ENCODE measurements around the gene RAB11FIP4. TPM values are rescaled to one million over a fixed set of nuclear protein-coding genes. Genes with fewer than 3 reads are reported as not detected.

RAB11FIP4 gene
- total and polyA plus RNA-seq, 8 donors, result 4.7 to 121 (median 11.7) TPM

DNA sequence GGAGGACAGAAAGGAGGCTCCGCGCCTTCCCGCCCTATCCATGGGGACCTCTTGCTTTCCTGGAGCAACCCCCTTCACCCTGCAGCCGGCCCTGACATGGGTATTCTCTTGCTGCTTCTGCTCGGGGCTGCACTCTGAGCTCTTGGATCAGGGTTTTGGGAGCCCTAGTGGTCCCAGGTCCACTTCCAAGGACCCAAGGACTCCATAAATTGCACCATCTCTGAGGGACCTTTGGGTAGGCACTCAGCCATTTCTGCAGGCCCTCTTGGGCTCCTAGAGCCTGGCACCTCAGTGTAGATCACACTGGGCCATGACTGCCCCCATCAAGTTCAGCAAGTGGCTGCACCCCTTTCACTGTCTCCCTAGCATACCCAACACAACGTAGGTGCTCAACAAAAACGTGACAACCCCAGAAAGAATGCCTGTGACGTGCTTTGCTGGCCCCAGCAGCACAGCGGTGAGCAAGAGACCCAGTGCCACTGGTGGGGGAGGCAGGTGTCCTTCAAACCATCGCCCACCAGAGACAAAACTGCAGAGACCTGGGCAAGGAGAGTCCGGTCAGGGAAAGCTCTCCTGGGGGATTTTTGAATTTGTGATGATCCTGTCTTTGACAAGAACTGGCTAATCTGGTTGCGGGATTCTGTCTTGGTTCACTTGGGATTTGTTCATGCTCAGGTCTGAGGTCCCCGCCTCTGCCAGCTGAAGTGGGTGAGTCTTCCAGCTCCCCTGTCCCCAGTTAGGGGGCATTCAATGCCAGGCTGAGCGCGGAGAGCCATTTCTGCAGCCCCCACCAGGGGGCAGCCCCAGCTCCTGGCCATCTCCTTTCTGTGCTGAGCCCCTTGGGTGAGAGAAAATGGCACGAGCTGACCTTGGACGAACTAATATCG lies 2.5 kb upstream of the RAB11FIP4 start:
- Histone ChIP-seq H3K36me3 (no peaks in the 10 kb centered on the region), H3K27ac (no peak overlapping the region), H3K9me3 (no peaks in the 10 kb centered on the region), H3K4me1 (peaks cover 11 to 23% (median 19%) of the 10 kb centered on the region in 4 donors), H3K27me3 (peaks cover 11 to 58% (median 40%) of the 10 kb centered on the region in 3 donors), H3K4me3 (no peak overlapping the region)
- whole genome bisulfite sequencing, 5 donors, result 52 to 57% (median 56%) methylated on average over 11 to 18 of the region's 18 CpGs
- peak; percentile 26 to 56 for DNase-seq
- intact Hi-C loops (cut with DNase I; ENCODE audit: low total_unique reads), result no loop called here
- TF ChIP-seq POLR2A (IDR thresholded peaks at IDR 0.05) (no peak), POLR2AphosphoS5 (IDR thresholded peaks at IDR 0.05) (no peak), EP300 (IDR thresholded peaks at IDR 0.05) (no peak)
- TF ChIP-seq, protein P1, sequence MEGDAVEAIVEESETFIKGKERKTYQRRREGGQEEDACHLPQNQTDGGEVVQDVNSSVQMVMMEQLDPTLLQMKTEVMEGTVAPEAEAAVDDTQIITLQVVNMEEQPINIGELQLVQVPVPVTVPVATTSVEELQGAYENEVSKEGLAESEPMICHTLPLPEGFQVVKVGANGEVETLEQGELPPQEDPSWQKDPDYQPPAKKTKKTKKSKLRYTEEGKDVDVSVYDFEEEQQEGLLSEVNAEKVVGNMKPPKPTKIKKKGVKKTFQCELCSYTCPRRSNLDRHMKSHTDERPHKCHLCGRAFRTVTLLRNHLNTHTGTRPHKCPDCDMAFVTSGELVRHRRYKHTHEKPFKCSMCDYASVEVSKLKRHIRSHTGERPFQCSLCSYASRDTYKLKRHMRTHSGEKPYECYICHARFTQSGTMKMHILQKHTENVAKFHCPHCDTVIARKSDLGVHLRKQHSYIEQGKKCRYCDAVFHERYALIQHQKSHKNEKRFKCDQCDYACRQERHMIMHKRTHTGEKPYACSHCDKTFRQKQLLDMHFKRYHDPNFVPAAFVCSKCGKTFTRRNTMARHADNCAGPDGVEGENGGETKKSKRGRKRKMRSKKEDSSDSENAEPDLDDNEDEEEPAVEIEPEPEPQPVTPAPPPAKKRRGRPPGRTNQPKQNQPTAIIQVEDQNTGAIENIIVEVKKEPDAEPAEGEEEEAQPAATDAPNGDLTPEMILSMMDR (IDR thresholded peaks at IDR 0.05), result peak in 5 of 7 experiments; percentile 3 to 47 (median 35)

GRCh38 chr17:31389657-31390381 lies 1.7 kb upstream of the RAB11FIP4 start:
- TF ChIP-seq, protein P1 (IDR thresholded peaks at IDR 0.05), result peak in 1 of 7 experiments; percentile 1
- TF ChIP-seq EP300 (IDR thresholded peaks at IDR 0.05) (no peak), POLR2AphosphoS5 (IDR thresholded peaks at IDR 0.05) (no peak), POLR2A (IDR thresholded peaks at IDR 0.05) (no peak)
- Histone ChIP-seq H3K27me3 (peaks cover 11 to 66% (median 40%) of the 10 kb centered on the region in 3 donors), H3K4me3 (no peak overlapping the region), H3K9me3 (no peaks in the 10 kb centered on the region), H3K27ac (no peak overlapping the region), H3K36me3 (no peaks in the 10 kb centered on the region), H3K4me1 (peaks cover 11 to 23% (median 19%) of the 10 kb centered on the region in 4 donors)
- WGBS, 5 donors, result 63 to 70% (median 65%) methylated on average over 22 of the region's 22 CpGs
- intact Hi-C loops (cut with DNase I; ENCODE audit: low total_unique reads), result no loop called here
- peak in 1 of 2 donors; percentile 21 for DNase-seq

DNA sequence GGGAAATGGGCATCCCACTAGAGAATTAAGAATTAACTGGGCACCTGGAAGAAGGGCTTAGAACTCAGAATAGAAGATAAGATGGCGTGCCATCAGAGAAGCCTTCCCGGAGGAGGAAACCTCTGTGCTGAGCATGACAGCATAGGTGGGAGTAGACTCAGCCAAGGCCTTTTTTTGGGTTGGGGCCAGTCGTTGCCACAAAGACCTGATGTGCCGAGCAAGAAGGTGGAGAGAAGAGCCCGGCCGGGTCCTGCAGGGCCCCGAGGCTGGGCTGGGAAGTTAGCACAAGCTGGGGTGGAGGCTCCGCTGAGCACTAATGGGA lies 1.1 kb upstream of the RAB11FIP4 start:
- peaks cover 11 to 23% (median 19%) of the 10 kb centered on the region in 4 donors for H3K4me1 ChIP-seq
- H3K27me3 ChIP-seq, result peaks cover 11 to 72% (median 40%) of the 10 kb centered on the region in 3 donors
- H3K9me3 ChIP-seq, result no peaks in the 10 kb centered on the region
- TF ChIP-seq POLR2AphosphoS5 (IDR thresholded peaks at IDR 0.05) (no peak), POLR2A (IDR thresholded peaks at IDR 0.05) (no peak), EP300 (IDR thresholded peaks at IDR 0.05) (no peak)
- TF ChIP-seq, protein P1 (IDR thresholded peaks at IDR 0.05), result no peak
- DNase-seq, result peak in 1 of 2 donors; percentile 25
- no peak overlapping the region for H3K27ac ChIP-seq
- WGBS, 5 donors, result 65 to 80% (median 71%) methylated on average over 8 of the region's 8 CpGs
- intact Hi-C loops (cut with DNase I; ENCODE audit: low total_unique reads), result no loop called here
- no peak overlapping the region for H3K4me3 ChIP-seq
- H3K36me3 ChIP-seq, result no peaks in the 10 kb centered on the region

GRCh38 chr17:31390748-31391495 lies 553 bp upstream of the RAB11FIP4 start:
- peak; percentile 23 to 25 for DNase-seq
- H3K27me3 ChIP-seq, result peaks cover 11 to 77% (median 40%) of the 10 kb centered on the region in 3 donors
- no peaks in the 10 kb centered on the region for H3K9me3 ChIP-seq

More at GRCh38 chr17:31390748-31391495, 553 bp upstream of the RAB11FIP4 start:
- intact Hi-C loops (cut with DNase I; ENCODE audit: low total_unique reads), result no loop called here
- peaks cover 11 to 23% (median 19%) of the 10 kb centered on the region in 4 donors for H3K4me1 ChIP-seq
- peak overlapping the region; percentile 42 to 59 (median 48) for H3K4me3 ChIP-seq
- no peak for TF ChIP-seq POLR2AphosphoS5 (IDR thresholded peaks at IDR 0.05)
- TF ChIP-seq EP300 (IDR thresholded peaks at IDR 0.05), result no peak
- TF ChIP-seq, protein P1 (IDR thresholded peaks at IDR 0.05), result no peak
- no peak for TF ChIP-seq POLR2A (IDR thresholded peaks at IDR 0.05)
- H3K27ac ChIP-seq, result no peak overlapping the region
- WGBS, 5 donors, result 9 to 35% (median 16%) methylated on average over 21 to 56 of the region's 56 CpGs
- no peaks in the 10 kb centered on the region for H3K36me3 ChIP-seq

Measured in stomach (tissue), 9 donors.